HG03066 (cell line): ENCODE measurements around the gene ACAA1.
"Not testable (repeated sequence)": the region's sequence is repeated elsewhere in the genome, so short reads cannot be mapped to it uniquely, and the experiment has no call there.

Experiments
- ATAC-seq: cut with Tn5 transposase; IDR thresholded peaks from one replicate; pipeline ENCODE4 v1.9.1; 2021; ENCODE audit warnings: low read depth; ENCODE audit not compliant: unreplicated experiment

ACAA1 gene

DNA sequence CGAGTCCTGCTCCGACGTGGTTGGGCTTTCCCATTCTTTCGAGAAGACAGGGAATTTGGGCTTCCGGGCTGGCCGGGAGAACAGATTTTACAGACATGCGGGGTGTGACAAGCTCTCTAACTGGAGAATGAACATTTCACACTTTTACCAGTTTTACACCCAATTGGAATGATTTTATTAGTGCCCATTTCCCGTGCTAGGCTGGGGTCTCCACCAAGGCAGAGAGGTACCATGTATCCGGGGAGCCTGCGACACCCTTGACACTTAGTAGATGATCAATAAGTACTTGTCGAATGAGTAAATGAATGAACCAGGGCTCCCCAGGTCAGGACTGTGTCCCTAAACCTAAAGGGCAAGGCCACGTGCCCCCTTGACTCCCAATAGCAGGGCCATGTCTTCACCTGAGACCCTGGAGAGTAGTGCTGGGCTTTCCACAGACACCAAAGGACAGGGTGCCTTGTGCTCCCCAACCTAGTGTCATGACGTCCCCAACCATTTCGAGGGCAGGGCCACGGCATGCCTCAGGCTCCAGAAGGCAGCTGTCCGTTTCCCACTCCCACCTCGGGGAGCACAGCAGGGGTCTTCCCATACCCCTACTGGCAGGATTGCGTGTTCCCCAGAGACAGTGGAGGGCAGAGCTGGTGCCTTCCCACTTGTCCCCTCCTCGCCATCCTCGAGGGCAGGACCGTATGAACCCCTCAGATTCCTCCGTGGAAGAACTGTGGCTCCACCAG lies 855 bp upstream of the ACAA1 start:
- ATAC-seq: no peak

DNA sequence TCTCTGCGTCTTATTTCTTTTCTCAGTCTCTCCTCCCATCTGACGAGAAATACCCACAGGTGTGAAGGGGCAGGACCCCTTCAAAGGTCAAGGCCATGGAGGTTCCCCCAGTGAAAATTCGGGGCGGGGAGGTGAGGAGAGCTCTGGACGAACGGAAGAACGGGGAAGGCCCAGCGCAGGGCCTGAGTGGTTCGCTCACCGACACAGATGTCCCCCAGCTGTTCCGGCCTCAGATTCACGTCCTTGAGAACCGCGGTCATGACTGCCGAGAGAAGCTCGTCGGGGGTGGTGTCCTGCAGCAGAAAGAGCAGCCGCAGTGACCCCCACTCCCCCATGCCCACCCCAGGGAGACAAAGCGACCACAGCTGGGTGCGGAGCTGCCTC lies 542 bp downstream of the ACAA1 start:
- ATAC-seq: no peak

DNA sequence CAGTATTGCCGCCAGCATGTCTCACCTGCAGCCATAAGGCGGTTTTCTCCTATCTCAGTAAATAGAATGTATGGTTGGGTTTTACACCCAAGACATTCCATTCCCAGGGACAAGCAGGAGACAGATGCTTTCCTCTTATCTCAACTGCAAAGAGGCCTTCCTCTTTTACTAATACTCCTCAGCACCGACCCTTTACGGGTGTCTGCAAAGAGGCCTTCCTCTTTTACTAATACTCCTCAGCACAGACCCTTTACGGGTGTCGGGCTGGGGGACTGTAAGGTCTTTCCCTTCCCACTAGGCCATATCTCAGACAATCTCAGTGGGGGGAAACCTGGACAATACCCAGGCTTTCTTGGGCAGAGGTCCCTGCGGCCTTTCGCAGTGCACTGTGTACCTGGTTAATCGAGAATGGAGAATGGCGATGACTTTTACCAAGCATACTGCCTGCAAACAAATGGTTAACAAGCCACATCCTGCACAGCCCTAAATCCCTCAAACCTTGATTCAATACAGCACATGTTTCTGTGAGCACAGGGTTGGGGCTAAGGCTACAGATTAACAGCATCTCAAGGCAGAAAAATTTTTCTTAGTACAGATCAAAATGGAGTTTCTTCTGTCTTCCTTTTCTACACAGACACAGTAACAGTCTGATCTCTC lies 1.2 kb downstream of the ACAA1 start:
- not testable (repeated sequence) for ATAC-seq

DNA sequence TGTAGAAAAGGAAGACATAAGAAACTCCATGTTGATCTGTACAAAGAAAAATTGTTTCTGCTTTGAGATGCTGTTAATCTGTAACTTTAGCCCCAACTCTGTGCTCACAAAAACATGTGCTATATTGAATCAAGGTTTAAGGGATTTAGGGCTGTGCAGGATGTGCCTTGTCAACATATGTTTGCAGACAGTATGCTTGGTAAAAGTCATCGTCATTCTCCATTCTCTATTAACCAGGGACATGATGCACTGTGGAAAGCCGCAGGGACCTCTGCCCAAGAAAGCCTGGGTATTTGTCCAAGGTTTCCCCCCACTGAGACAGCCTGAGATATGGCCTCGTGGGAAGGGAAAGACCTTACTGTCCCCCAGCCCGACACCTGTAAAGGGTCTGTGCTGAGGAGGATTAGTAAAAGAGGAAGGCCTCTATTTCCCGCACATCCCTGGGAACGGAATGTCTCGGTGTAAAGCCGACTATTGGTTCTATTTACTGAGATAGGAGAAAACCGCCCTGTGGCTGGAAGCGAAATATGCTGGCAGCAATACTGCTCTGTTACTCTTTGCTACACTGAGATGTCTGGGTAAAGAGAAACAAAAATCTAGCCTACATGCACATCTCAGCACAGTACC lies 2.3 kb downstream of the ACAA1 start:
- ATAC-seq: not testable (repeated sequence)

DNA sequence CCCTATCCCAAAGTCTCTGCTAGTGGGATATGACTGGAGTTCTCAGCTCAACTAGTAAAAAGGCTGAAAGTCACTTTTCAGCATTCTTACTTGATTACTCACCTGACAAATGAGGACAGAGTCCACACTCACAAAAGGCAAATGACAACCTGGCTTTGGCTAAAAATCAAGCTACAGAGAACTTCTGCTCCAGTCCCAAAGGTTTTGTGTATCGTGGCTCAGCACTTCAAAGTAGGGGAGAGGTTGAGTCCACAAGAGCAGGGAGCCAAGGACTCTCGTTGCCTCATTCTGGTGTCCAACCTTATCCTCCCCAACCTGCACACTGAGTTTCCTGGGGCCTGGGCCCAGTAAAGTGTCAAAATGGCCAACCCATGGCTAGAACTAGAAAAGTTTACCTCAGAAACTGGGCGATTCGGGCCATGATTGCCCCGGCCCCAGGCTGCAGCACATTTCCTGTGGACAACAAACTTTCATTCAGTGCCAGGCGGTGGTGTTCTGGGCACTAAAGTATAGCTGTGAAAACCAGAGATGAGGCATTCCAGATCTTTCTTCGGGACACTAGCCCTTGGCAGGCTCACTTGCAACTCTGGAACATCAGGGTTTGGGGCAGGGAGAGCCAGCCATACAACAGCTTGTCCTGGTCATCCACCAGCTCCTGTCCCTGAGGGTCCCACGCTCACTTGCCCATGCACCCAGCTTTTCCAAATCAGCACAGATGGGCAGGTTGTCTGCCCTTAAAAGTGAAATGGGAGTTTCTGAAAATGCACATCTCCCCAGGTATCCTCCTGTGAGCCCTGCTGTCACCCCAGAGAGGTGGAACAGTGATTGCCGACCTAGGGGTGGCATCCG lies 3.1 kb downstream of the ACAA1 start:
- no peak for ATAC-seq

DNA sequence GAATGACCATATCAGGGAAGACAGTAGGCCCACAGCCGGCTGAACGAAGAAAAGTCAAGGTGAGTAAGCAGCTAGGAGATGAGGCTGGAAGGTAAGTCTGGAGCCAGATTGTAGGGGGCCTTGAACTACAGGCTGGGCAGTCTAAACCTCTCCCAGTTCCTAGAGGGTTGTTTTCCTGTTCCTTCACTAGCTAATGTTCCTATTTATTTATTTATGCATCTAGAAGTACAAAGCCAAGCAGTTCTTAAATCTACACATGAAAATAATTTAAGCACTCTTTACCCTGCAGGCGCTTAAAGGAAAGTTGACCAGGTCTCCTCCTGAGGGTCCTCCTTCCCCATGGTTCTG lies 3.7 kb downstream of the ACAA1 start:
- no peak for ATAC-seq

DNA sequence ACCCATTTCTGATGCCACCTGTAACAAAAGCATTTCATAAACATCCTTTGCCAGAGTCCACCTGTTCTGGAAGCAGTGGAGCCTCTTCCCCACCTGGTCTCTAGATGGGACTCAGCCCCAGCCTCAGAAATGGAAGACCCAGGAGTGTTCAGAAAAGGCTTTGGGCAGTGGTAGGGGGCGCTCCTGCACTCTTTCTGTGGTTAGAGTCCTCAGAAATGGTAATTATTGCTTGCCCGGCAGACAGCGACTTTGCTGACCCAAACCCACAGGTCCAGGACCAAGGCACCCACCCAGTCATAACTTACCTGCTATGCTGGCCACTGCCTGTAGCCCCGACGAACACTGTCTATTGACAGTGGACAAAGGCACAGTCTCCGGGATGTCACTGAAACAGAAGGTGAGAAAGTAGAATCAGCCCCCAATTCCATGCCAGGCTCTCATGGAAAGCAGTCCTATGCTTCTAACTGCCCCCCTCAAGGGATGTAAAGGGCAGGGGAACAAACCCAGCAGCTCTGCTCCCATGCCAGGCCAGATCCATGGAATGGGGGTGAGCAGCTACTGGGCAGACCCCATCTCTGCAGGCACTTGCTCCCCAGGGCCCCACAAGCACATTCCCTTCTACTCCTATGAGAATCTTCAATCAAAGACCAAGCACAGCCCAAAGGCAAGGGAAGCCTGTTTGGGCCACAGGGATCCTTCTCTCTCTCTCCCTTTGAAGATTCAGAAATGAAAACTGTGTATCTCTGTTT lies 5.1 kb downstream of the ACAA1 start:
- ATAC-seq: no peak

DNA sequence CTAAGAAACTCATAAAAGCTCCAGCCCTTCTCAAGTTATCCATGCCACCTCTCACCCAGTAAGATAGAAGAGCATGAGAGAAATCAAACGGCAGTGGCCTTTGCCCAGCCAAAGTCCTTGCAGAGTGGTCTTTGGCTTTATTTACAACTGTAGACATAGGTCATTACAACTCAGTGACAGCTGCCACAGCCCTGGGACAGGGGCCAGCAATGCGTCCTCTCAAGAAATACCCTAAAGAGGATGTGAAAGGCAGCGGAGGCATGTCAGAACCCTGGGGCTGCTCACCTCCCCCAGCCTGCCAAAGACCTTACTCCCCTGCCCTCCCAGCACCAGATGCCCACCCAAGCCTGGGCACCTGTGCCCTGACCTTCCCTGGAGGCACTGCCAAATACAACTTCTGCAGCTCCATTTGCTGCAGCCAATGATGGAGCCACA lies 6.3 kb downstream of the ACAA1 start:
- ATAC-seq: no peak

DNA sequence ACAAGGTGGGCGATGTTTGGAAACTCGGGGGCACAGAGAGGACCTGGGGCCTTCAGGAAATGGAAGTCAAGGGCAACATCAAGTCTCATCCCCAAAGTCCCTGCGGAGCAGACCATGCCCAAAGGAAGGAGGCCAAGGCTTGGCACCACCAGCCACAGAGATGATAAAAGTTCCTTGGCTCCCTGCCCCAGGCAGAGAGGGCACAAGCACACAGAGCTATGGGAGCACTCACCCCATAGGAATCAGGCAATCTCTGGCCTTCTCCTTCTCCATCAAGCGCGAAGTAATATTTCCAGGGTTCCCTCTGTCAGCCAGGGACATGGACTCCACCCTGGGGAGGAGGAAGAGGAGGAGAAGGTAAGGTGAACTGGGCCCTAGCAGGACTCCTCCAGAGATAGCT lies 7.9 kb downstream of the ACAA1 start:
- ATAC-seq: no peak

DNA sequence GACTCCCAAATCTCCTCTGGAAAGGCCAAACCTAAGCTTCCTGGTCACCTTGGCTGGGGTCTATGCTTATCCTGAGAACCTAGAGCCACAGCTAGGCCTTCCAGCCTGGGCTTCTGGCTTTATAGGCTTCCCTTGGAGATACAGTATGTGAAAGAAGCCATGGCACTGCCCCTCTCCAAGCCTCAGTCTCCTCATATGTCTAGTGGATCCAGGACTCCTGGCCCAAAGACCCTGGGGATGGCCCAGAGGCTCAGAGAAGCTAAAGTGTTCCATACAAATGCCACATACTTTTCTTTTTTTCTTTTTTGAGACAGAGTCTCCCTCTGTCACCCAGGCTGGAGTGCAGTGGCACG lies 8.6 kb downstream of the ACAA1 start:
- no peak for ATAC-seq

DNA sequence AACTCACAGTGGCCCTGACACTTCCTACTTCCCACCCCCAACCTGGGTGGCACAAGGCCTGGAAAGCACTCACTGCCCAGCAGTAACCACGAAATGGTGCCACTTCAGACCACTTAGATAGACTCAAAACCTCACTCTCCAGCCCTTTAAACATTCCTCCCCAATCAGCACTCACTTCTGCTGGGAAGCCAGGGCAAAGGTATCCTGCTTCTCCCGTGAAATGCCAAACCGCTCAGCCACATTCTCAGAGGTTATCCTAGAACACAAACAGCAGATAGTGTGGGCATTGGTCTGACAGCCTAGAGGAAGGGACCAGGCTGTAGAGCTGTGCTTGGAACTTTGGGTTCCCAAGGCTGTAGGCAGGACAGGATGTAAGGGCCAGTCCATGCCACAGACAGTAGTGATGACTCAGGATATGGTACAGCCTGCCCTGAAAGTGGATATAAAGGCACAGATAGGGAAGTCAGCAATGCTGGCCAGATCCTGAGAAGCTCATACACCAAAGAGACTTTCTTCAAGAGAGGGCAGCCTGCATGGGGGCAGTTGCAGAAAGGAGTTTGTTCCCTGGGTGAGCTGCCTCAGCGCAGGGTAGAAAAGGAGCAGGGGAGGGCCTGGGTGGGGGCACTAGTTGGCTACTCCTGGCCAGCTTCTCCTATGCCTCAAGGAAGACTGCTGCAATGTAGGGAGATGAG lies 9.2 kb downstream of the ACAA1 start:
- no peak for ATAC-seq

DNA sequence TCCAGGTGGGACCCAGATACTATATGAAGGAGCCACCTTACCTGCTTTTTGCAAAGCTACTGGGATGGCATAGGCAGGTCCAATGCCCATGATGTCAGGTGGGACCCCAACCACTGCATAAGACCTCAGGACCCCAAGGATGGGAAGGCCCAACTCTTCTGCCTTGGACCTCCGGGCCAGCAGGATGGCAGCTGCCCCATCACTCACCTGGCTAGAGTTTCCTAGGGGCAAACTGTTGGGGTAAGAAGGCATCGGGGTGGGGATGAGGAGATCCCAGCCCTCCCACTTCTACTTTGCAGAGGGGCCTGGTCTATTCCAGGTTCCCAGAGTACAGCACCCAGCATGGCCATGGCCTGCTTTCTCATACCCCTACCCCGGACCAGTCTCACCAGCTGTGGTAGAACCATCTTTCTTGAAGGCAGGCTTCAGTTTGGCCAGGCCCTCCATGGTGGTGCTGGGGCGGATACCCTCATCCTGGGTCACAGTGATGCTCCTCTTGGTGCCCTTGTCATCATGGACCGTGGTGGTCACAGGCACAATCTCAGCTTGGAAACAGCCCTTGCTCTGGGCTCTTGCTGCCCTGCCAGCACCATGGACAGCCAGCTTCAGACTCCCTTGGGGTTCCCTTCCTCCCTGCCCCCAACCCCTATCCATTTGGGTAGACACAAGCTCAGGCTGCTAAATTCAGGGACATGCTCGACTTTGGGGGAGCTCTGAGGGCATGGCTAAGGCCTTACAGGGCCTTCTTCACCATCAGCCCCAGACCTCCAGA lies 10.6 kb downstream of the ACAA1 start:
- ATAC-seq: no peak

DNA sequence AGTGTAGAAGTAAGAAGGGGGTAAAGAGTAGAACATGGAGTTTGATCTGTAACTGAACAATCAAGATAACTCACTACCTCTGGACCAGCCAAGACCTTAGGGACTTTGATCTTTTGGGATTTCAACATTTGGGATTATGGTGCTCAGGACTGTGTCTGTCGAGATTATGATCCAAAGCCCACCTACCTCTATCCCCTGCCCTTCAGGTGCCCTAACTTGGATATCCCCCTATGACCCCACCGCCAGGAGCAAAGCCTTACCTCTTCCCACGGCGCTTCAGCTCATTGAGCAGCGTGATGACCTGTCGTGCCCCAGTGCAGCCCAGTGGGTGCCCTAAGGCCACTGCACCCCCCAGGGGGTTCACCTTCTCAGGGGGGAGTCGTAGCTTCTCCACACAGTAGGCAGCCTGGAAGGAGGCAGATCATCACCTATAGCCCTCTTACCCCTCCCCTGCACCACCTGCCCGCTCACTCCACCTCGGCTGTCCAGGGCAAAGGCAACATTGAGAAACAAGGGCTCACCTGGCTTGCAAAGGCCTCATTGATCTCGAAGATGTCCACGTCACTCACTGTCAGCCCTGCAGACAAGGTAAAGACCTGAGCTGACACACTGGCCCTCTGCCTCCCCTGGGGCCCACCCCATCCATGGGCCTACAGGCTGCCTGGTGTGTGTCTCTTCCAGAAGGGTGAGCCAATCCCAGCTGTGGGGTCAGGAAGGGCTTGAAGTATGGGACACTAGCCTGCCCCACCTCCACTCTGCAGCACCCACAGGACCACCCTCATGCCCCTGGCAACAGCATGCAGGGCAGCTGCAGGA lies 11.4 kb downstream of the ACAA1 start:
- ATAC-seq: no peak

DNA sequence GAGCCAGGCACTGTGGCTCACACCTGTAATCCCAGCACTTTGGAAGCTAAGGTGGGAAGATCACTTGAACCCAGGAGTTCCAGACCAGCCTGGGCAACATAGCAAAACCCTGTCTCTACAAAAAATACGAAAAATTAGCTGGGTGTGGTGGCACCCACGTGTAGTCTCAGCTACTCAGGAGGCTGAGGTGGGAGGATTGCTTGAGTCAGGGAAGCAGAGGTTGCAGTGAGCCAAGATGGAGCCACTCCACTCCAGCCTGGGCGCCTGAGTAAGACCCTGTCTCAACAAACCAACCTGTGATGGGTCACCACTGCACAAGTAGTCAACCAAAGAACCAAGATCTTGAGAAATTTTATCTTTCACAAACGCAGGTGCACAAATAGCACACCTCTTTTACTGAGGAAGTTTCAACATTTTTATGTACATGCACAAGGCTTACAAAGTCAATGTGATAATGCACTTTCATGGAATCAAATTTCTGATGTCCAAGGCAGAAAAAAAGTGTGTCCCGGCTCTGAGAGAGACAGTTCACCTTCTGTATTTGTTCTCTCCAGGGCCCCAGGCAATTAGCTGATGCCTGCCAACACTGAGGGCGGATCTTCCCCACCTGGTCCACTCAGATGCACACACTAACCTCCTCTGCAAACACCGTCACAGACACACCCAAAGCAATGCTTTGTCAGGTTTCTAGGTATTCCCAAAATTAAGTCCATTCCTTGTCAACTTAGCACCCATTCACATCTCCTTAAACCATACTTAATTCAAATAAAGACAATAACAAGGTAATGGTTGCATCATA lies 12.4 kb downstream of the ACAA1 start:
- ATAC-seq: no peak

DNA sequence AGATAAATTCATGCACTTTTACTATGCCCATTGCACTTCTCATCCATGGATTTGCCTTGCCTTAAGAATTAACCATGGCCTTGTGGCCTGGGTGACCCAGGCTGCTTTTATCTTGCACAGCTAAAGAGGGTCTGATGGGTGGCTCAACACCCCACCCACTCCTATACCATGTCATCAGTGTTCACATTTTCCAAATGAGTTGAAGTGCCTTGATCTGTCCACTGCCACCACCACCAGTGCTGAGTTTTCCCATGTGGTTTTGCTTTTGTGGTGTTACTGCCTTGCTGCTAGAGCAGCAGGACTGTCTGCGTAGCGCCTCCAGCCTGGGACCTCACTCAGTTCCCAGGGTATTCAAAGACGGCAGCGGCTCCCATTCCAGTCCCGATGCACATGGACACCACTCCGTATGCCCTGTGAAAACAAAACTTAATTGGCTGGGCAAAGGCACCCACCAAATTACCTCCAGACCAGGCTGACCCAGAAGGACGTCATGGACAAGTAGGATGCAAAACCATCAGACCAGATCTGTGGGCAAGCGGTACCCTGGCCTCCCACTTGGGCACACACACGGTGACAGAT lies 14.1 kb downstream of the ACAA1 start:
- ATAC-seq: no peak

DNA sequence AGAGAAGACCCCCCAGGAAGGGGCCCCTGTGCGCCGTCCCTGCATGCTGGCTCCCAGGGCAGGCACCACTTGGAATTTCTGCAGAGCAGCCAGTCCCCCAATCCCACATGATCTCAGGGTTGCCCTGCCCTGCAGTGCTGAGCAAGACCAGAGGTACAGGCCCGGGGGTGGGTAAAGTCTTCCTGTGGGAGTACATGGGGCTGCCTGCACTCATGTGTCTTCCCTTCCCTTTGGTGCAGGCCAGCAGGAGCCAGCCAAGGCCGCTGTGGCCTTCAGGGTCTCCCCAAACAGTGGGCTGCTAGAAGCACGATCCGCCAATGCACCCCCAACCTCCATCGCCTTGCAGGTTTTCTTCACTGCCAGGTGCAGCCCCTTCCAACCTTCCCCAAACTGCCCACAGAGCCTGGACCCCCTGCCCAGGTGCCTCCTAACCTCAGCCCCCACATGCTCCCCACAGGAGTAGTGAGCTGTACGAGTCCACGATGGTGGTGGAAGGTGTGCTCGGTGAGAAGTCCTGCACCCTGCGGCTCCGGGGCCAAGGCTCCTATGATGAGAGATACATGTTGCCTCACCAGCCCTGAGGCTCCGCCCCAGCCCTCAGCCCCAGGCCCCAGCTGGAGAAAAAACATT lies 15.0 kb downstream of the ACAA1 start:
- ATAC-seq: no peak

DNA sequence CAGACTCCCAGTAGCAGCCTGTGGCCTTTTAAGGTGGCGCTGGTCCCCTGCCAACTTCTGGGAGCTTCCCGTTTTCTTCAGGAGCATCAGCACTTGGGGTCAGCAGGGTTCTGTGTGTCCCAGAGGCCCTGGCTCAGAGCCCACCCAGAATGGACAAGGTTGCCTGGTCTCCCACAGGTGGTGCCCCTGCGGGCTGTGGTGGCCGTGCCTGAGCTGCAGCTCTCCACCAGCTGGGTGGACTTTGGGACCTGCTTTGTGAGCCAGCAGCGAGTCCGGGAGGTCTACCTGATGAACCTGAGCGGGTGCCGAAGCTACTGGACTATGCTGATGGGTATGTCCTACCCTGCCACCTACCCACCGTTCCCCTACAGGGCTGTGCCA lies 15.5 kb downstream of the ACAA1 start:
- no peak for ATAC-seq
